A549 (cell line): ENCODE results near the gene CD164L2.

ENCODE experiments used
- CHD2 ChIP-seq: fragments of 150-350 bp; IDR thresholded peaks from 2 replicates; pipeline ENCODE4 v1.6.1; 2014; ENCODE audit warnings: low read length; ENCODE audit not compliant: partially characterized antibody
- KDM1A ChIP-seq: fragments of 200-600 bp; sonication (generic); IDR thresholded peaks from 2 replicates; pipeline ENCODE4 v1.6.1; 2016; ENCODE audit warnings: low read depth, mild to moderate bottlenecking
- MAFK ChIP-seq: fragments of 450-650 bp; IDR thresholded peaks from 2 replicates; pipeline ENCODE4 v1.6.1; 2014; ENCODE audit not compliant: partially characterized antibody
- POLR2A ChIP-seq: IDR thresholded peaks from 2 replicates; pipeline ENCODE4 v1.6.1; 2012; ENCODE audit warnings: mild to moderate bottlenecking, low read length
- ZC3H11A ChIP-seq: fragments of 450-650 bp; IDR thresholded peaks from 2 replicates; pipeline ENCODE4 v1.6.1; 2014; ENCODE audit warnings: antibody characterized with exemption, mild to moderate bottlenecking
- TF ChIP-seq, protein P1 (sequence below): fragments of 450-650 bp; IDR thresholded peaks from 2 replicates; pipeline ENCODE4 v1.6.1; 2014; ENCODE audit warnings: antibody characterized with exemption

- TF ChIP-seq ZC3H11A (no peak), MAFK (no peak), POLR2A (no peak), CHD2 (no peak), KDM1A (no peak)
- TF ChIP-seq, protein P1, sequence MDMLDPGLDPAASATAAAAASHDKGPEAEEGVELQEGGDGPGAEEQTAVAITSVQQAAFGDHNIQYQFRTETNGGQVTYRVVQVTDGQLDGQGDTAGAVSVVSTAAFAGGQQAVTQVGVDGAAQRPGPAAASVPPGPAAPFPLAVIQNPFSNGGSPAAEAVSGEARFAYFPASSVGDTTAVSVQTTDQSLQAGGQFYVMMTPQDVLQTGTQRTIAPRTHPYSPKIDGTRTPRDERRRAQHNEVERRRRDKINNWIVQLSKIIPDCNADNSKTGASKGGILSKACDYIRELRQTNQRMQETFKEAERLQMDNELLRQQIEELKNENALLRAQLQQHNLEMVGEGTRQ: no peak
Measured at GRCh38 chr1:27383661-27384060, 528 bp upstream of the CD164L2 start.
